Hepatocyte (in vitro differentiated cells): ENCODE measurements around the gene EPHB2. TPM values are rescaled to one million over a fixed set of nuclear protein-coding genes. Genes with fewer than 3 reads are reported as not detected.
A peak's percentile ranks its signal among the peaks of the same experiment; 100 is the strongest.

Experiments
- DNase-seq: peaks from one replicate; pipeline ENCODE4 v3.0.0-alpha.2; 2016; ENCODE audit warnings: low spot score
- H2AFZ ChIP-seq: fragments of 200-600 bp; sonication (generic); 2 replicates; pipeline ENCODE4 v1.6.0; 2016; ENCODE audit warnings: antibody characterized with exemption, mild to moderate bottlenecking
- H3K27ac ChIP-seq: fragments of 200-600 bp; sonication (generic); 2 replicates; pipeline ENCODE4 v1.5.1; 2016; ENCODE audit warnings: mild to moderate bottlenecking
- H3K27me3 ChIP-seq: fragments of 200-600 bp; sonication (generic); 2 replicates; pipeline ENCODE4 v1.6.1; 2016
- H3K36me3 ChIP-seq: fragments of 200-600 bp; sonication (generic); replicated peaks from 2 replicates; pipeline ENCODE4 v1.5.1; 2016; ENCODE audit warnings: low read depth; ENCODE audit not compliant: insufficient read depth
- H3K4me1 ChIP-seq: fragments of 200-600 bp; sonication (generic); 2 replicates; pipeline ENCODE4 v1.5.1; 2016; ENCODE audit warnings: mild to moderate bottlenecking, moderate library complexity; ENCODE audit not compliant: insufficient read depth
- H3K4me2 ChIP-seq: fragments of 200-600 bp; sonication (generic); 2 replicates; pipeline ENCODE4 v1.6.0; 2016
- H3K4me3 ChIP-seq: fragments of 200-600 bp; sonication (generic); 2 replicates; pipeline ENCODE4 v1.5.1; 2016; ENCODE audit warnings: mild to moderate bottlenecking
- H3K79me2 ChIP-seq: fragments of 200-600 bp; sonication (generic); 2 replicates; pipeline ENCODE4 v1.6.0; 2017; ENCODE audit warnings: mild to moderate bottlenecking
- H3K9me2 ChIP-seq: fragments of 200-600 bp; sonication (generic); replicated peaks from 2 replicates; pipeline ENCODE4 v1.6.0; 2017; ENCODE audit warnings: mild to moderate bottlenecking; ENCODE audit not compliant: insufficient read depth
- H3K9me3 ChIP-seq: fragments of 200-600 bp; sonication (generic); 2 replicates; pipeline ENCODE4 v1.5.1; 2016; ENCODE audit warnings: low read depth, mild to moderate bottlenecking
- H4K20me1 ChIP-seq: fragments of 200-600 bp; sonication (generic); 2 replicates; pipeline ENCODE4 v1.6.0; 2016; ENCODE audit warnings: mild to moderate bottlenecking; ENCODE audit not compliant: insufficient read depth, poor library complexity, severe bottlenecking
- CTCF ChIP-seq: fragments of 200-600 bp; sonication (generic); IDR thresholded peaks from 2 replicates; pipeline ENCODE4 v1.5.1; 2016; ENCODE audit warnings: antibody characterized with exemption, mild to moderate bottlenecking; ENCODE audit not compliant: poor library complexity
- EZH2 ChIP-seq: fragments of 200-600 bp; sonication (generic); IDR thresholded peaks from 2 replicates; pipeline ENCODE4 v1.6.1; 2016; ENCODE audit warnings: antibody characterized with exemption, mild to moderate bottlenecking, borderline replicate concordance
- EZH2phosphoT487 ChIP-seq: fragments of 200-600 bp; sonication (generic); IDR thresholded peaks from one replicate; pipeline ENCODE4 v1.6.1; 2018; ENCODE audit warnings: antibody characterized with exemption, mild to moderate bottlenecking, low read depth, moderate library complexity; ENCODE audit not compliant: unreplicated experiment, severe bottlenecking
- WGBS: methylation state at CpG from one replicate; pipeline ENCODE4 v1.1.6; 2016; ENCODE audit warnings: low lambda C conversion rate; ENCODE audit errors: missing lambda C conversion rate; 5-methylcytosine and 5-hydroxymethylcytosine counted together
- polyA plus RNA-seq: library from polyadenylated mRNA; unstranded; fragments of >200 nt; fragmentation: Nextera tagmentation; extraction: Ambion mirVana; gene quantifications from 2 replicates; pipeline ENCODE4 v1.2.1, GENCODE V29; 2016
- total RNA-seq: library from RNA; depleted of rRNA; stranded (reverse); fragments of >200 nt; gene quantifications from 2 replicates; pipeline ENCODE4 v1.2.3, GENCODE V29; 2014

EPHB2 gene
- total and polyA plus RNA-seq, 2 experiments from 2014 or later: 17.2 to 18.3 TPM

GRCh38 chr1:22687191-22687590, 23.4 kb upstream of the EPHB2 start:
- no peak for DNase-seq
- H3K4me3 ChIP-seq: no peak overlapping the region

GRCh38 chr1:22688466-22688865, 22.2 kb upstream of the EPHB2 start:
- Histone ChIP-seq H3K27me3 (no peaks in the 10 kb centered on the region), H3K79me2 (no peaks in the 10 kb centered on the region), H3K36me3 (no peaks in the 10 kb centered on the region), H4K20me1 (no peaks in the 10 kb centered on the region), H3K9me2 (no peaks in the 10 kb centered on the region), H3K4me1 (peaks cover 6% of the 10 kb centered on the region), H3K27ac (no peak overlapping the region), H3K4me3 (no peak overlapping the region), H3K4me2 (no peak overlapping the region), H3K9me3 (no peaks in the 10 kb centered on the region), H2AFZ (no peak overlapping the region)
- no peak for DNase-seq
- TF ChIP-seq CTCF (no peak), EZH2 (no peak), EZH2phosphoT487 (no peak)

More at GRCh38 chr1:22687191-22687590, 23.4 kb upstream of the EPHB2 start:
- H3K4me2 ChIP-seq: no peak overlapping the region
- H3K9me2 ChIP-seq: no peaks in the 10 kb centered on the region
- no peaks in the 10 kb centered on the region for H3K27me3 ChIP-seq
- H4K20me1 ChIP-seq: no peaks in the 10 kb centered on the region
- H3K4me1 ChIP-seq: peaks cover 6% of the 10 kb centered on the region
- H3K79me2 ChIP-seq: no peaks in the 10 kb centered on the region
- no peak overlapping the region for H3K27ac ChIP-seq
- TF ChIP-seq EZH2 (no peak), EZH2phosphoT487 (no peak), CTCF (no peak)
- no peak overlapping the region for H2AFZ ChIP-seq
- H3K36me3 ChIP-seq: no peaks in the 10 kb centered on the region
- 91% methylated on average over 2 of the region's 2 CpGs for WGBS
- no peaks in the 10 kb centered on the region for H3K9me3 ChIP-seq

- TF ChIP-seq EZH2phosphoT487 (no peak), EZH2 (no peak), CTCF (no peak)
- H3K27me3 ChIP-seq: no peaks in the 10 kb centered on the region
- DNase-seq: peak; percentile 73
- H3K4me3 ChIP-seq: no peak overlapping the region
- H3K9me3 ChIP-seq: no peaks in the 10 kb centered on the region
- H4K20me1 ChIP-seq: no peaks in the 10 kb centered on the region
- H3K9me2 ChIP-seq: no peaks in the 10 kb centered on the region
- 68% methylated on average over 11 of the region's 11 CpGs for WGBS
- peak overlapping the region; percentile 84 for H3K27ac ChIP-seq
- H3K4me2 ChIP-seq: no peak overlapping the region
- no peaks in the 10 kb centered on the region for H3K36me3 ChIP-seq
- H2AFZ ChIP-seq: no peak overlapping the region
- peaks cover 6% of the 10 kb centered on the region for H3K4me1 ChIP-seq
- H3K79me2 ChIP-seq: no peaks in the 10 kb centered on the region
Observed at GRCh38 chr1:22689505-22689904, 21.1 kb upstream of the EPHB2 start.

GRCh38 chr1:22691031-22691753, 19.4 kb upstream of the EPHB2 start:
- Histone ChIP-seq H3K9me3 (no peaks in the 10 kb centered on the region), H3K27ac (no peak overlapping the region), H2AFZ (no peak overlapping the region), H3K4me1 (peaks cover 3% of the 10 kb centered on the region), H3K27me3 (no peaks in the 10 kb centered on the region), H3K4me2 (no peak overlapping the region), H3K4me3 (no peak overlapping the region), H3K79me2 (no peaks in the 10 kb centered on the region), H3K9me2 (no peaks in the 10 kb centered on the region), H4K20me1 (no peaks in the 10 kb centered on the region), H3K36me3 (no peaks in the 10 kb centered on the region)
- WGBS: 77% methylated on average over 13 of the region's 13 CpGs
- no peak for DNase-seq
- TF ChIP-seq CTCF (no peak), EZH2 (no peak), EZH2phosphoT487 (no peak)
